ENCODE results near the gene DYSF. TPM values are rescaled to one million over a fixed set of nuclear protein-coding genes. Genes with fewer than 3 reads are reported as not detected.
"Not testable (repeated sequence)": the region's sequence is repeated elsewhere in the genome, so short reads cannot be mapped to it uniquely, and the experiment has no call there.

DYSF gene
- total RNA-seq, 4 donors from 2014 or later: 2.4 to 10.6 (median 4.3) TPM

DNA sequence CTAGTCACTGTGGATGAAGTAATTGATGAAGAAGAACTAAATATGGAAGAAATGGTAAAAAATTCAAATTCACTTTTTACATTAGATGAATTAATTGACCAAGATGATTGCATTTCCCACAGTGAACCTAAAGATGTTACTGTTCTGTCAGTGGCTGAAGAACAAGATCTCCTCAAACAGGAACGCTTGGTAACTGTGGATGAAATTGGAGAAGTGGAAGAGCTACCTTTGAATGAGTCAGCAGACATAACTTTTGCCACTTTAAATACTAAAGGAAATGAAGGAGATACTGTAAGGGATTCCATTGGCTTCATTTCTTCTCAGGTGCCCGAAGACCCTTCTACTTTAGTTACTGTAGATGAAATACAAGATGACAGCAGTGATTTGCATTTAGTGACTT lies 26.6 kb upstream of the DYSF start:
- no peak overlapping the region for H3K27ac ChIP-seq
- no peaks in the 10 kb centered on the region for H3K27me3 ChIP-seq
- no peak overlapping the region for H3K4me3 ChIP-seq
- H3K36me3 ChIP-seq: peaks cover 7 to 93% (median 15%) of the 10 kb centered on the region in 3 donors
- intact Hi-C loops (cut with DNase I): no loop called here
- H3K9me3 ChIP-seq: no peaks in the 10 kb centered on the region
- peaks cover 0 to 6% (median 4%) of the 10 kb centered on the region in 3 donors for H3K4me1 ChIP-seq
- TF ChIP-seq POLR2A (IDR thresholded peaks at IDR 0.05): no peak
- TF ChIP-seq, protein P1, sequence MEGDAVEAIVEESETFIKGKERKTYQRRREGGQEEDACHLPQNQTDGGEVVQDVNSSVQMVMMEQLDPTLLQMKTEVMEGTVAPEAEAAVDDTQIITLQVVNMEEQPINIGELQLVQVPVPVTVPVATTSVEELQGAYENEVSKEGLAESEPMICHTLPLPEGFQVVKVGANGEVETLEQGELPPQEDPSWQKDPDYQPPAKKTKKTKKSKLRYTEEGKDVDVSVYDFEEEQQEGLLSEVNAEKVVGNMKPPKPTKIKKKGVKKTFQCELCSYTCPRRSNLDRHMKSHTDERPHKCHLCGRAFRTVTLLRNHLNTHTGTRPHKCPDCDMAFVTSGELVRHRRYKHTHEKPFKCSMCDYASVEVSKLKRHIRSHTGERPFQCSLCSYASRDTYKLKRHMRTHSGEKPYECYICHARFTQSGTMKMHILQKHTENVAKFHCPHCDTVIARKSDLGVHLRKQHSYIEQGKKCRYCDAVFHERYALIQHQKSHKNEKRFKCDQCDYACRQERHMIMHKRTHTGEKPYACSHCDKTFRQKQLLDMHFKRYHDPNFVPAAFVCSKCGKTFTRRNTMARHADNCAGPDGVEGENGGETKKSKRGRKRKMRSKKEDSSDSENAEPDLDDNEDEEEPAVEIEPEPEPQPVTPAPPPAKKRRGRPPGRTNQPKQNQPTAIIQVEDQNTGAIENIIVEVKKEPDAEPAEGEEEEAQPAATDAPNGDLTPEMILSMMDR (IDR thresholded peaks at IDR 0.05): no peak
- WGBS, 2 donors: 83 to 93% methylated on average over 2 of the region's 2 CpGs
- no peak for DNase-seq

DNA sequence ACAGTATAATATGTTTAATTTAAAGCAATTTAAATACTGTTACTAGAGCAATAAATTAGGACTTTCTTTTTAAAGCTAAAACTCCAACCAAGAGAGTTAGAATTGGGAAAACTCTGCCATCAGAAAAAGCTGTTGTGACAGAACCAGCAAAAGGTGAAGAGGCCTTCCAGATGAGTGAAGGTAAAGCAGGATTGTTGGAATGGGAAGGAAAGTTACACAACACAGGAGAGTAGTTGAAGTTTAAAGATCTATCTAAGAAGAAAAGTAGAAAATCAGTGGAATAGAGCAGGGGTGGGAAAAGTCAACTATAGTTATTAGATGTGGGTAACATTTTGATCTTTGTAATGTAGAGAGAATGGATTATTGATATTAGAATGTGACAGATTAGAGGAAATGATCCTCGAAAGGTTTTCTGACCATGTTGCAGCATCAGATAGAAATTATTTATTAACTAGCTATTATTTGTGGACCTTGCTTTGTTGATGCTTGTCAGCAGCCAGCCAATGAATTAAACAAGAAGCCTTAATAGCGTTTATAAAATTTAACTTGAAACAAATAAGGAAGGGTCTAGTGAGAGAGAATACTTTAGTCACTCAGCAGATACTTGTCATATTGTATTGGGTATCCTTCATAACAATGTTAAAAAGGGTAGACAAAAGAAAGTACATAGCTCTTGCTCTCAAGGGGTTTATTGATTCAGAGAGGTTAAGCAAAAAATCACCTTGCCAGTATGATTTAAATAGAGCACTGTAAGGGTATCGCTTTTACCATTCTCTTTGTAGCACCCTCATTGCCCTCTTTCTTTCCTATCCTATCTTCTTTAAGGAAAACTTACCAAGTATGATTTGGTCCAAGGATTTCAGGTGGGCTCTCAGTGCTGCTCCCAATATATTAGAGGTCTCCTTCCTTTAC lies 24.6 kb upstream of the DYSF start:
- Histone ChIP-seq H3K27me3 (no peaks in the 10 kb centered on the region), H3K36me3 (peaks cover 5 to 99% (median 19%) of the 10 kb centered on the region in 3 donors), H3K27ac (no peak overlapping the region), H3K9me3 (no peaks in the 10 kb centered on the region), H3K4me1 (peaks cover 0 to under 1% (median 0%) of the 10 kb centered on the region in 3 donors), H3K4me3 (no peak overlapping the region)
- WGBS, 2 donors: 94 to 95% methylated on average over 3 of the region's 3 CpGs
- no peak for DNase-seq
- intact Hi-C loops (cut with DNase I): no loop called here
- no peak for TF ChIP-seq POLR2A (IDR thresholded peaks at IDR 0.05)
- TF ChIP-seq, protein P1 (IDR thresholded peaks at IDR 0.05): no peak

DNA sequence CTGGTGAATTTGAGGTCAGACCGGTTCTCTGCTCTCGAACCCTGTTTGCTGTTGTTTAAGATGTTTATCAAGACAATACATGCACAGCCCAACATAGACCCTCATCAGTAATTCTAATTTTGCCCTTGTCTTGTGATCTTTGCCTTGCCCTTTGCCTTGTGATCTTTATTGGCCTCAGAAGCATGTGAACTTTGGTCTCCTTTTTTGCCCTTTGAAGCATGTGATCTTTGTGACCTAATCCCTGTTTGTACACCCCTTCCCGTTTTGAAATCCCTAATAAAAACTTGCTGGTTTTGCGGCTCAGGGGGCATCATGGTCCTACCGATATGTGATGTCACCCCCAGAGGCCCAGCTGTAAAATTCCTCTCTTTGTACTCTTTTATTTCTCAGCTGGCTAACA lies 8.2 kb upstream of the DYSF start:
- DNase-seq; H3K36me3 ChIP-seq; H3K4me3 ChIP-seq; intact Hi-C loops (cut with DNase I); H3K4me1 ChIP-seq; H3K9me3 ChIP-seq; H3K27me3 ChIP-seq; H3K27ac ChIP-seq: not testable (repeated sequence)
- WGBS, 2 donors: 75% methylated on average over 5 of the region's 5 CpGs

DNA sequence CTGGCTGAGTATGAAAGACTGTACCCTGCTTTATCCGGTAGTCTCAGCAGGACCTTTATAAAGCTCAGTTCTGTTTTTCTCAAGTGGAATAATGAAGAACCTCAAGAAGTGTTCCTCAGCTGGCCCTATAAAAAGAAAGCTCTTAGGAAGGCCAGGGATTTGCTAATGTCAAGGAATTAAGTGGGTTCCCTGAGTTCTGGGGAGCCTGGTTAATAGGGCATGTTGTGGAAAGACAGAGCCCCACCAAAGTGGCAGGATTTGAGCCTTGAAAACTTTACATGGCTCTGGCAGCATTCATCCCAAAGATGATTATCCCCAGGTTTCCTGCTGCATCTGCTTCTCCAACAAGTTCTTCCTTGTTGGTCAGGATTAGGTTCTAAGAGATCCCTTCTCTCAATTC lies 6.9 kb upstream of the DYSF start:
- Histone ChIP-seq H3K9me3 (no peaks in the 10 kb centered on the region), H3K27me3 (no peaks in the 10 kb centered on the region), H3K27ac (no peak overlapping the region), H3K4me1 (no peaks in the 10 kb centered on the region), H3K4me3 (no peak overlapping the region), H3K36me3 (peaks cover 0 to 5% (median 0%) of the 10 kb centered on the region in 3 donors)
- no peak for DNase-seq
- intact Hi-C loops (cut with DNase I): no loop called here
- no peak for TF ChIP-seq POLR2A (IDR thresholded peaks at IDR 0.05)
- TF ChIP-seq, protein P1 (IDR thresholded peaks at IDR 0.05): no peak
- WGBS, 2 donors: 90 to 100% methylated on average over 1 of the region's 1 CpG

DNA sequence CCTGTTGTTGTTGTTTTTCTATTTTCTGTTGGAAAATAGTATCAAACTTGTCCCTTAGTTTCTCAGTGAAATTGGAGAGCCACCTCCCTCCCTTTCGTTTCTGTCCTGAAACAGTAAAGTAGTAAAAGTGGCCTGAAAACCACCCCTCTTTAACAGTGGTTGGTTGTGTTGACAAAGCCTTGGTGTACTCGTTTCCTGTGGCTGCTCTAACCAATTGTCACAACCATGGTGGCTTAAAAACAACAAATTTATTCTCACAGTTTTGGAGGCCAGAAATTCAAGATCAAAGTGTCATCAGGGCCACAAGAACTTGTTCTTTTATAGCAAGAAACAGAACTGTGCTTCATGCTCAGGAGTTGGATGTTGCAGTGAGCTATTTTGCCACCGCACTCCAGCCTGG lies 4.0 kb upstream of the DYSF start:
- Histone ChIP-seq H3K36me3 (no peaks in the 10 kb centered on the region), H3K27ac (no peak overlapping the region), H3K9me3 (no peaks in the 10 kb centered on the region), H3K27me3 (peaks cover 0 to 17% (median 0%) of the 10 kb centered on the region in 4 donors), H3K4me3 (no peak overlapping the region), H3K4me1 (peaks cover 0 to 23% (median 16%) of the 10 kb centered on the region in 3 donors)
- TF ChIP-seq, protein P1 (IDR thresholded peaks at IDR 0.05): no peak
- no peak for TF ChIP-seq POLR2A (IDR thresholded peaks at IDR 0.05)
- intact Hi-C loops (cut with DNase I): no loop called here
- DNase-seq: no peak
- WGBS, 2 donors: 55 to 63% methylated on average over 3 of the region's 3 CpGs

Measured in esophagus squamous epithelium (tissue), 5 donors.